Measurements from ENCODE around the gene TRPM2.

GRCh38 chr21:44392185-44392584 lies 38.8 kb downstream of the TRPM2 start:
- no peak for TF ChIP-seq CTCF (IDR thresholded peaks at IDR 0.05)
- TF ChIP-seq POLR2A (IDR thresholded peaks at IDR 0.05): no peak

Data from Peyer's patch (tissue), 4 donors.